ENCODE measurements around the gene MAN1A1.
"Not testable (repeated sequence)": the region's sequence is repeated elsewhere in the genome, so short reads cannot be mapped to it uniquely, and the experiment has no call there.

Gene MAN1A1

GRCh38 chr6:119349361-119350201 lies at the start of gene MAN1A1:
MAN1A1 (minus strand) TSS chr6:119349761; CDS start chr6:119349065, 696 bp downstream.
- peak; percentile 90 for DNase-seq

GRCh38 chr6:119395192-119395591 lies 45.6 kb upstream of the MAN1A1 start:
- no peak for DNase-seq

- no peak for DNase-seq
These were observed 40.8 kb upstream of the MAN1A1 start for GRCh38 chr6:119390247-119390793.

GRCh38 chr6:119385994-119386393 lies 36.4 kb upstream of the MAN1A1 start:
- DNase-seq, result no peak

GRCh38 chr6:119384444-119384843 lies 34.9 kb upstream of the MAN1A1 start:
- DNase-seq, result no peak

GRCh38 chr6:119379809-119380208 lies 30.2 kb upstream of the MAN1A1 start:
- DNase-seq, result no peak

- not testable (repeated sequence) for DNase-seq
These were observed 27.5 kb upstream of the MAN1A1 start for GRCh38 chr6:119377043-119377442.

- DNase-seq, result no peak
These were observed 20.5 kb upstream of the MAN1A1 start for GRCh38 chr6:119370080-119370479.

- no peak for DNase-seq
These were observed 19.4 kb upstream of the MAN1A1 start for GRCh38 chr6:119368921-119369320.

GRCh38 chr6:119361209-119361608 lies 11.6 kb upstream of the MAN1A1 start:
- no peak for DNase-seq

GRCh38 chr6:119360262-119360915 lies 10.8 kb upstream of the MAN1A1 start:
- DNase-seq, result no peak

GRCh38 chr6:119355890-119356289 lies 6.3 kb upstream of the MAN1A1 start:
- no peak for DNase-seq

- no peak for DNase-seq
These were observed 5.6 kb upstream of the MAN1A1 start for GRCh38 chr6:119355157-119355556.

- no peak for DNase-seq
These were observed 4.1 kb upstream of the MAN1A1 start for GRCh38 chr6:119353696-119354095.

- DNase-seq, result no peak
These were observed 2.4 kb upstream of the MAN1A1 start for GRCh38 chr6:119352001-119352400.

GRCh38 chr6:119350952-119351372 lies 1.4 kb upstream of the MAN1A1 start:
- no peak for DNase-seq

GRCh38 chr6:119350202-119350951 lies 816 bp upstream of the MAN1A1 start:
- no peak for DNase-seq

GRCh38 chr6:119348748-119349360 lies 707 bp downstream of the MAN1A1 start:
- DNase-seq, result no peak

- DNase-seq, result peak; percentile 19
These were observed 1.3 kb downstream of the MAN1A1 start for GRCh38 chr6:119348096-119348747.

GRCh38 chr6:119347466-119348095 lies 2.0 kb downstream of the MAN1A1 start:
- peak; percentile 69 for DNase-seq

GRCh38 chr6:119346936-119347335 lies 2.6 kb downstream of the MAN1A1 start:
- DNase-seq, result no peak

GRCh38 chr6:119346450-119346849 lies 3.1 kb downstream of the MAN1A1 start:
- DNase-seq, result no peak
